GM06990 (cell line): ENCODE measurements around the gene SLC13A5.

ENCODE experiments used
- DNase-seq: peaks from one replicate; pipeline ENCODE4 v3.0.0-alpha.2; 2011; ENCODE audit not compliant: insufficient read length; ENCODE audit errors: extremely low read depth
- H3K27me3 ChIP-seq: replicated peaks from 2 replicates; pipeline ENCODE4 v1.6.0; 2011; ENCODE audit warnings: low read length; ENCODE audit not compliant: control insufficient read depth, insufficient read depth
- H3K36me3 ChIP-seq: 2 replicates; pipeline ENCODE4 v1.5.1; 2011; ENCODE audit warnings: low read length; ENCODE audit not compliant: control insufficient read depth, insufficient read depth
- H3K4me3 ChIP-seq: replicated peaks from 2 replicates; pipeline ENCODE4 v1.5.1; 2011; ENCODE audit warnings: low read depth, mild to moderate bottlenecking, control low read depth, low read length
- CTCF ChIP-seq: IDR thresholded peaks from 2 replicates; pipeline ENCODE4 v1.5.1; 2011; ENCODE audit warnings: low read length, control low read depth, mild to moderate bottlenecking, inconsistent platforms; ENCODE audit not compliant: insufficient read depth, poor library complexity, severe bottlenecking

Gene SLC13A5

GRCh38 chr17:6641247-6641863 lies 71.8 kb downstream of the SLC13A5 start:
- Histone ChIP-seq H3K36me3 (no peaks in the 10 kb centered on the region; the same call in 1 of the 2 replicates), H3K4me3 (peak overlapping the region; percentile 73), H3K27me3 (no peaks in the 10 kb centered on the region)
- no peak for TF ChIP-seq CTCF
- DNase-seq = no peak

DNA sequence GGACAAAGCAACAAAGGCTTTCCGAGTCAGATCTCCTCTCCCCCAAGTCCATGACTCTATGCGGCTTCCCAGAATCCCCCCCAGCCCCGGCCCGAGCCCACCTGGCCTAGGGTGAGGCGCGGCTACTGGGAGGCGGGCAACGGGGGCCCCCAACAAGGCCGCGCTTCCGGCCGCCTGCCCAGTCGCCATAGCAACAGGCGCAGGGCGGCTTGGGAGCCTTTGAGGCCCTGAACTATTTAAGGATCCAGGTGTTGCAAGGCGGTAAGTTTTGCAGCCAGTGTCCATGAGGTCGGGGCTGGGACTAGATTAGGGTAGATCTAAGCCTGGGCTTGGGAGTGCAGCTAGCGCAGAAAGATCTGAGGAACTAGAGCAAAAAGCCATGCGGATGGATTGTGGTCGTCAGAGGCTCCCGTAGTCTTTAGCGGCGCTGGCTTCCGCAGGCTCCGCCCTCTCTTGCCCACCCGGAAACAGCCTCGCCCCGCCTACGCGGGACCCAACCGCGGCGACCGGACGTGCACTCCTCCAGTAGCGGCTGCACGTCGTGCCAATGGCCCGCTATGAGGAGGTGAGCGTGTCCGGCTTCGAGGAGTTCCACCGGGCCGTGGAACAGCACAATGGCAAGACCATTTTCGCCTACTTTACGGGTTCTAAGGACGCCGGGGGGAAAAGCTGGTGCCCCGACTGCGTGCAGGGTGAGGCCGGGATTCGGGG lies 72.5 kb downstream of the SLC13A5 start, which contains the start of the genes KIAA0753 and TXNDC17:
TSS of gene KIAA0753 (minus strand) at position 176 of the 711 bp plus-strand sequence. CDS start 5,608 bp downstream, outside the sequence.
TSS of gene TXNDC17 (plus strand) at position 525 of the 711 bp plus-strand sequence. CDS start at position 548, 23 bp downstream.
- no peaks in the 10 kb centered on the region for H3K27me3 ChIP-seq
- H3K36me3 ChIP-seq = no peaks in the 10 kb centered on the region; the same call in 1 of the 2 replicates
- no peak for TF ChIP-seq CTCF
- peak within 1 kb of the TSS; percentile 73 for H3K4me3 ChIP-seq
- peak; percentile 98 for DNase-seq

DNA sequence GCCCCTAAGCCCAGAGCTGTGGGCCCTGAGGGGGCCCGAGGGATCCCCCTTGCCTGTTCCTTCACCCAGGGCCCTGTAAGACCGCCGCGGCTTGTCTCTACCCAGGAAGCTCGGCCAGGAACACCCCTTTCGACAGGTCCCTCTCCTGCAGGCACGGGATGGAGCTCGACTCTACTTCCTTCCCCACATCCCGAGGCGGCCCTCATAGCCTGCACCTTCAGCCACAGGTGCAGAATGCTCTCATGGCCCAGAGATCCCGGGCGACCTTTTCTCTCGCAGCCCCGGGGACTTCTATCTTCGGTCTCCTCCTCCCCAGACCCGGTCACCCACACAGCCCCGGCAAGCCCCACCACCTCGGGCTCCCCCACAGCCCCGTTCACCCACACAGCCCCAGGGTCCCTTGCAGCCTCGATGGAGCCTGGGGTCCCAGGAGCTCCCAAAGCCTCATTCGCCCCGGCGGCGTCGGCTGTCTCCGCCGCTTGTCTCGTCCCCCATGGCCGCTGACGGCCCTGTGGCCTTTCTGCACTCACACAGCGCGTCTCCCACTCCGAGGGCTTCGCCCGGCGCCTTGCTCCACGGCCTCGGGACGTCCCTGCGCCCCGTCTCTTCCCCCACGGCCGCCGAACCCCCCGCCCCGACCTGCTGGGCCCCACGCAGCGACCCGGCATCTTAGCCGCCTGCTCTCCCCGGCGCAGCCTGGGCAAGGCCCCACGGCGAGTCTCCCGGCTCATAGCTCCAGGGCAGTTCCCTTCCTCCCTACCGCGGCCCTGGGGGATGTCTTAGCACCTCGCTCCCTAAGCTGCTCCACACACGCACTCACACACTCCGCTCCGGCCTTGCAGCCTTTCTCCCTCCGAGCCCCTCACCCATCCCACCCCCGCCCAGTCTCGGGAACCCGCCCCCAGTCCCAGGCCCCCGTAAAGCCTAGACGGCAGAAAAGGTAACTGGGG lies 73.3 kb downstream of the SLC13A5 start:
- no peaks in the 10 kb centered on the region for H3K27me3 ChIP-seq
- no peak for TF ChIP-seq CTCF
- no peak for DNase-seq
- H3K36me3 ChIP-seq = no peaks in the 10 kb centered on the region; the same call in 1 of the 2 replicates
- peak overlapping the region; percentile 73 for H3K4me3 ChIP-seq

GRCh38 chr17:6639014-6639585 lies 74.1 kb downstream of the SLC13A5 start:
- no peaks in the 10 kb centered on the region for H3K27me3 ChIP-seq
- H3K4me3 ChIP-seq = peak overlapping the region; percentile 73
- no peak for DNase-seq
- TF ChIP-seq CTCF = no peak
- no peaks in the 10 kb centered on the region for H3K36me3 ChIP-seq
